Loucy (cell line): Measurements from ENCODE around the gene HTRA3.

Experiments
- EZH2phosphoT487 ChIP-seq: fragments of 200-600 bp; IDR thresholded peaks from 2 replicates; pipeline ENCODE4 v1.6.1; 2018; ENCODE audit warnings: antibody characterized with exemption, mild to moderate bottlenecking, moderate library complexity, borderline replicate concordance
- TF ChIP-seq, protein P1 (sequence below): fragments of 200-600 bp; sonication (generic); conservative IDR thresholded peaks from 2 replicates; pipeline ENCODE4 v1.5.1; 2014; ENCODE audit warnings: mild to moderate bottlenecking, antibody characterized with exemption, low read length

- TF ChIP-seq, protein P1, sequence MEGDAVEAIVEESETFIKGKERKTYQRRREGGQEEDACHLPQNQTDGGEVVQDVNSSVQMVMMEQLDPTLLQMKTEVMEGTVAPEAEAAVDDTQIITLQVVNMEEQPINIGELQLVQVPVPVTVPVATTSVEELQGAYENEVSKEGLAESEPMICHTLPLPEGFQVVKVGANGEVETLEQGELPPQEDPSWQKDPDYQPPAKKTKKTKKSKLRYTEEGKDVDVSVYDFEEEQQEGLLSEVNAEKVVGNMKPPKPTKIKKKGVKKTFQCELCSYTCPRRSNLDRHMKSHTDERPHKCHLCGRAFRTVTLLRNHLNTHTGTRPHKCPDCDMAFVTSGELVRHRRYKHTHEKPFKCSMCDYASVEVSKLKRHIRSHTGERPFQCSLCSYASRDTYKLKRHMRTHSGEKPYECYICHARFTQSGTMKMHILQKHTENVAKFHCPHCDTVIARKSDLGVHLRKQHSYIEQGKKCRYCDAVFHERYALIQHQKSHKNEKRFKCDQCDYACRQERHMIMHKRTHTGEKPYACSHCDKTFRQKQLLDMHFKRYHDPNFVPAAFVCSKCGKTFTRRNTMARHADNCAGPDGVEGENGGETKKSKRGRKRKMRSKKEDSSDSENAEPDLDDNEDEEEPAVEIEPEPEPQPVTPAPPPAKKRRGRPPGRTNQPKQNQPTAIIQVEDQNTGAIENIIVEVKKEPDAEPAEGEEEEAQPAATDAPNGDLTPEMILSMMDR, result no peak
- TF ChIP-seq EZH2phosphoT487, result no peak
Observed at GRCh38 chr4:8257854-8258253, 11.7 kb upstream of the HTRA3 start.
